NCI-H2196 treated with DMSO at 0.1 percent for 48 hours (cell line): ENCODE measurements around the gene LYSMD3.

ENCODE experiments used
- DNase-seq: peaks from one replicate; lab custom pipeline; 2025; ENCODE audit not compliant: unreplicated experiment; lab: John Stamatoyannopoulos, UW

LYSMD3 gene

DNA sequence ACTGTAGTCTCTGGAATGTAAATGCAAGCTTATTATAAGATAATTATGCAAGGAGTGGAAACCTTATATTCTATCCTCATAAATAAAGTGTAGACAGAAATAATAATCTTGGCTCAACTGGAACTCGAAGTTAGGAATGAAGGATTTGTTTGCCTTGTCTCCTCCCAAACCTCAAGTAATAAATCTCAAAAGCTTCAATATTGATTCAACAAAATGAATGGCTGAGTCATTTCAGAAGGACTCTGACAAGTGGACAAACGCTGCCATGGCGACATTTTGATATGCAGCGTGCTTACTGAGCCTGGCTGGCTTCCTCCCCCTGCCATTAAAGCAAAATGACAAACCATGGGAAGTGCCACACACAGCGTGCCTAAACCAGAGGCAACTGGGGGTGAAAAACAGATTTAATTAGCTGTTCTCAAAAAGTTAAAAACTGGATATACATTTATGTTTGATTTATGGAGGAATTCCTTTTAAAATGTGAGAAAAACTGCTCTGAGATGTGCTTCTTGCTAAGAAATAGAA lies 18.7 kb upstream of the LYSMD3 start:
- peak; percentile 7 for DNase-seq

- no peak for DNase-seq
Observed at GRCh38 chr5:90547072-90547536, 17.7 kb upstream of the LYSMD3 start.

- no peak for DNase-seq
Observed at GRCh38 chr5:90546216-90546837, 16.9 kb upstream of the LYSMD3 start.

DNA sequence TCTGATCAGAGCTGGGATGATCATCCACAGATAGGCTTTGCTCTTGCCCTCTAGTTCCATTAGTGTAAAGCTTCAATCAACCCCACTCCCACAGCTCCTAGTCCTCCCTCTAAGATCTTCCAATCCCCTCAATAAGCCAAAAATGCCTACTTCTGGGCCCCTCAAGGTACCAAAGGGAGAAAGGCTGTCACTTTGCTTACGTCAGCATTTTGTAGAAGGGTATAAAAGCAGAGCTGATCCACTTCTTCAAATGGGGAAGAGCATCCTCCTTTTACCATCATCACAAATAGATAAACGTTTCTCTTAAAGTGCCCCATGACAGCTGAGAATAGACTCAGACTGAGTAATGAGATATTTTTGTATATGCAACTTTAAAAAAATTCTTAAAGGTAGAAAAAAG lies 16.1 kb upstream of the LYSMD3 start:
- no peak for DNase-seq

DNA sequence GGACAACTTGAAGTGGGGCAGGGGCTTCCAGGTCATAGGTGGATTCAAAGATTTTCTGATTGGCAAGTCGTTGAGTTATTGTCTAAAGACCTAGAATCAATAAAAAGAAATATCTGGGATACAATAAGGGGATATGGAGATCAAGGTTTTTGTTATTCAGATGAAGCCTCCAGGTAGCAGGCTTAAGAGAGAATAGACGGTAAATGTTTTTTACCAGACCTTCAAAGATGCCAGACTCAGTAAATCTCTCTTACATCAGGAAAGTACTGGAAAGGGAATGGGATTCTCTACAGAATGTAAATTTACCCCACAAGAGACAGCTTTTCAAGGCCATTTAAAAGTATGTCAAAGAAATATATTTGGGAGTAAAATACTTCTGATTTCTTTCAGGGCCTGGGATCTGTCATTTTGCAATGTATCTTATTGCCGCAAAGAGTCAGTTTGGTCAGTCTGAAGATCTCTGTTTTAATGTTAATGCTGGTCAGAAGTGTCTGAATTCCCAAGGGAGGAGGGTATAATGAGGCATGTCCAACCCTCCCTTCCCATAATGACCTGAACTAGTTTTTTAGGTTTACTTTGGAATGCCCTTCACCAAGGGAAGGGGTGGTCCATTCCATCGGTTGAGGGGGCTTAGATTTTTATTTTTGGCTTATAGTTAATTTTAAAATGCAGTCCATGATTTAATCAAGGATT lies 13.6 kb upstream of the LYSMD3 start:
- DNase-seq: no peak

- DNase-seq: no peak
Observed at GRCh38 chr5:90534922-90535321, 5.5 kb upstream of the LYSMD3 start.

- DNase-seq: no peak
Observed at GRCh38 chr5:90533794-90534193, 4.4 kb upstream of the LYSMD3 start.

- DNase-seq: no peak
Observed at GRCh38 chr5:90530736-90531487, 1.5 kb upstream of the LYSMD3 start.

DNA sequence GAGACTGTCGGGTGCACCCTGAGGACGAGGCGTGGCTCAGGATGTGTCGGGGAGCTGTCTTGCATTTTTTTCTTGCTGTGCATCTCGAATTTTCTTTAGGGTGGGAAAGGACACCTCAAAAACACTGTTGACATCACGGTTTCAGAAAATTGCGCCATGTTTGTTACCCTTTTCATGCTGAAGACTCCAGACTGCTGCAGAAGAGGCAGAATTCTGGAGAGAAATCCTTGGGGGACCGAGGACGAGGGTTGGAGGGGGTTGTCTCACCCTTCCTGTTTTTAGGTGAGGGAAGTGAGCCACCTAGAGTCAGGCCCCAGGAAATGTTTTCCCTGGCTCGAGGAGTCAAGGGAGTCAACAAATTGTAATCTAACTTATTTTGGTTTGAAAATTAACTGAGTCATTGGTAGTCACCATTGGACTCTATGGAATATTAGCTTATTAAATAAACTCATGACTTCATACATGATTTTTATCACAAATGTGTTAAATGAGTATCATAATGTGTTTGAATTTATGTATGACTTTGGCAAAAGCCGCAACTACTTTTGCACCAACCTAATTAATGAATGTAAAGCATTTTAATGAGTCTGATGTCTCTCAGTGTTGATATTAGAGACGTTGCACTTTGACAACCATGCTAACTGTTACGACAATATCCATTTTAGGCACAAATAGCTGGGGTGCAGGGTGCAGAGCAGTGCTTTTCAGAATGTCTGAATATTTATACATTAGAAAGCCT lies 724 bp upstream of the LYSMD3 start:
- peak; percentile 6 for DNase-seq

DNA sequence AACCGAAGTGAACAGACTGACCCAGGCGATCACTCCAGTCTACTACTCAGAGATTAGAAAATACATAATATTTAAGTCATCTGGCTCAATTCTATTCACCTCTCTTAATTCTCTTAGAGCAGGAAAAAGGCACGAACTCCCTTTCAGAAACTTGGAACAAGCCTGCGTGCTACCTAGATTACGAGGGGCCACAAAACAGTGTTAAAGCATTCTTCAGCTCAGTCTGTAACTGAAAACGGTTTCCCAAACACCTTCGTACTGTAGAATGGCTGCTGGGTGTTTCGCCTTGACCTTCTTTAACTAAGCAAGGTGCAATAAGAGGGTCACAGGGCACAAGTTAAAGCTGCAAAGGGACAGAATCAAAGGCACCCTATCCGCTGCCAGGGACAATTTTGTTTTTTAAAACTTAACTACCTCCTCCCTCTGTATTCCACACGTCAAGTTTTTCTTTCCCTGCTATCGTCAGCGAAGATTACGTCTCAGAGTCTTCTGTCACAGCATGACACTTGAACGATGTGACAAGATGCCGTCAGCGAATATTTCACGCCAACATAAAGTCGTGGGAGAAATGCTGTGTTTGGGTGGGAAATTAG lies 687 bp downstream of the LYSMD3 start:
- no peak for DNase-seq

DNA sequence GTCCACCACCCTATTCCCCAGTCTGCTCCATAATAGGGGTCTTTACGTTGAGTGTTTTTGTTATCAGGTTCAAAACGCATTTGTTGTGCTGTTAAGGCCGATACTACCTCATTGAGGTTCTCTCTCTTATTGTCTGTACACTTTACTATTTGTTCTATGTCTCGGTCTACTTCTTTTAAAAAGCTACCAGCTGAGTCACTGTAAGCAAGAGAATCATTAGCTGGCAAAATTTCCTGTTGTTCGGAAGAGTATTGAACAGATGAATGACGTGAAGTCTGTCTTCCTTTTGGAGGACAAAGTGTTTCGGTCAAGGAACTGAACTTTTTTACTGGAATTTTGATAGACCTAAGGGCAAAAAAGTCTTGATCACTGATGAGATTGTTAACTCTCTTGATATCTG lies 10.3 kb downstream of the LYSMD3 start:
- no peak for DNase-seq

DNA sequence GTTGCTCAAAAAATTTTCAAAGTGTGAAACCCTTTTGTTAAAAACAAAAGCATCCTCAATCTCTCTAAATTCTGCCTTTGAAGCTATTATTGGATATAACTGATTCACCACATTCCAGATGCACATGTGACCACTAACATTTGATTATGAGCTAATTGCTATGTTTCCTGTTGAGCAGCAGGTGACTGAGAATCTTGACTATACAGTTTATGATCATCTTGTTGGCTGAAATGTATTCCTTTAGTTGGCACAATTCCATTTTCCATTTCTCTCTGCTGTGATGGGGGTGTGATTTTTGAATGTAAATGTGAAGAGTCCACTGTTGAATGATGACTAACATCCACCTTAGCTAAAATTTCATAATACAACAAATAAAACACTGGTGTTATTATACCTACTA lies 10.7 kb downstream of the LYSMD3 start:
- DNase-seq: peak; percentile 15

- no peak for DNase-seq
Observed at GRCh38 chr5:90514520-90514919, 14.9 kb downstream of the LYSMD3 start.

GRCh38 chr5:90510438-90510837 lies 18.9 kb downstream of the LYSMD3 start:
- DNase-seq: no peak

DNA sequence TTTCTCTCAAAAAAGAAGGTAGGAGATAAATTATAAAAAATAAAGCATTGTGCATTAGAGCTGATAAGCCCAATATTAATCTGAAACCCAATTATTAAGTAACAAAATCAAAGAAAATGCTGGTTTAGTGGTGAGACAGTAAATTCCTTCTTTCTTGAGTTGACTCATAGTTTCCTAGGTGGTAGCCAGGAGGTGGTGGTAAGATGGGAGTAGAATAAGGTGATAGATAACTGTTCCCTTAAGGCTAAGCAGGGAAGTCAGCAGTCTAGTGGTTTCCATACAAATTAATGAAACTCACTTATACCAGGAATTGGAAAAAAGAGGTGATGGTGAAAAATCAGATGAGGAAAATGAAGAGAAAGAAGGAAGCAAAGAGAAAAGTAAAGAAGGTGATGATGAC lies 23.2 kb downstream of the LYSMD3 start:
- no peak for DNase-seq

GRCh38 chr5:90504743-90505142 lies 24.6 kb downstream of the LYSMD3 start:
- no peak for DNase-seq

DNA sequence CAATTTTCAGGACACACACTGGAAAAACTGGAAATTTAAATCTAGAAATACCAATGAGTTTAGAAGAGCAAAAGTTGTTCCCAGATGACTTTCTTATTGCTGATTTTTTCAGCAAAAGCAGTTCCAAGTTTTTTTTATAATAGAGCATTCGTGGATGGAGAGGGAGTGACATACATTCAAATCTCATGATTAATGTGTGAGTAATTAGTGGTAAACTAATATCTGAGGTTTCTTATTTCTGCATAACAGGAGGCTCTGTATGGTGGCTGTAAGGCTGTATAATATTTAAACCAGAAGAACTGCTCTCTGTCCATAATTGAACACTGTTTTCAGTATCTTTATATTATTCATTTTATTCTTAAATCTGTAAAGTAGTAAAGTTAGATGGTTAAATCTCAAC lies 25.8 kb downstream of the LYSMD3 start:
- no peak for DNase-seq

DNA sequence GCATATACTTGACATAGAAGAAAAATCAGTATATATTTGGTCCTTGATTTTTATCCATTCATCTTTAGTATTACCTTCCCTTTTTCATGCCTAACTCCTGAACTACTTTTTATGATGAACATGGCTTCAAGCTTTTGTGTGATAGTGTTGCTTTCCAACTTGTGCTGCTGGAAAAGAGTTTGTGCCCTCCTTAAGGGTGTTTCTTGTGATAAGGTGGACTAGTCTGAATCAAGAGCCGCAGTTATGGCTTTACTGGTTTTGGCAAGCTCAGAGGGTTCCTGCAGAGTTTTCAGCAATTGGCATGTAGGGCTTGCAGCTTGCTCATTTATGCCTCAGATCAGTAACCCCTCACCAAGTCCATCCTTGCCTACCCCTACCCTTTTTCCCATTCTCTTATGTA lies 34.2 kb downstream of the LYSMD3 start:
- no peak for DNase-seq

GRCh38 chr5:90494043-90494442 lies 35.3 kb downstream of the LYSMD3 start:
- DNase-seq: no peak

DNA sequence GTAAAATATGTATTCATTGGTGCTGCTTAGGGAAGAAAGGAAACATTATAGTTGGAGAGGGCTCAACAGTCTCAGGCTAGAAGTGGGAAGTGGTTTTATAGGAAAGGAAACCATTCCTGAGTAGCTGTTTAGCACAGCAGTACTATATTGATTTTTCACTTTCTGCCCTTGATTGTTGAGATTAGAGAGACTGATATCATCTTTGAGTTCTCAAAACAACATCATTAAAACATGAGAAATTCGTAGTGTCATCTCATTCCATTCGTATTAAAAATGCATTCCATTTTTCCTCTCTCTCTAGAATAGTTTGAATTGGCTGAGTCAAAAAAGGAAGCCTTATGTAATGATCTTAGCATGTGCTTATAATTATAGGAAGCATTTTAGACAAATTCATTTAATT lies 40.6 kb downstream of the LYSMD3 start:
- no peak for DNase-seq

GRCh38 chr5:90484540-90484939 lies 44.8 kb downstream of the LYSMD3 start:
- DNase-seq: no peak
